ENCODE results near the gene ARL15.

- no peak for TF ChIP-seq TCF12 (IDR thresholded peaks at IDR 0.05; ENCODE audit: low read depth)
- no peak for TF ChIP-seq EP300 (IDR thresholded peaks at IDR 0.05; ENCODE audit: borderline replicate concordance)
- no peak for TF ChIP-seq MAX (IDR thresholded peaks at IDR 0.05)
Measured at GRCh38 chr5:54305737-54306136, 4.6 kb downstream of the ARL15 start.

Measured in Ishikawa (cell line).